ENCODE measurements around the gene TRIO. TPM values are rescaled to one million over a fixed set of nuclear protein-coding genes. Genes with fewer than 3 reads are reported as not detected.

TRIO gene
- total and polyA plus RNA-seq, 4 donors, result 22.0 to 374 (median 191) TPM

- no peak for DNase-seq
- Histone ChIP-seq H3K9me3 (ENCODE audit: control insufficient read depth, low read length) (no peaks in the 10 kb centered on the region), H3K27me3 (ENCODE audit: control insufficient read depth in 1 of 2, insufficient read depth in 2 of 2, low read length in 1 of 2) (no peaks in the 10 kb centered on the region), H3K4me1 (ENCODE audit: control insufficient read depth in 1 of 2, insufficient read depth in 2 of 2, low read length in 2 of 2) (no peaks in the 10 kb centered on the region), H3K36me3 (ENCODE audit: control insufficient read depth in 1 of 2, insufficient read depth in 2 of 2, low read length in 1 of 2) (no peaks in the 10 kb centered on the region), H3K27ac (ENCODE audit: low read depth in 1 of 2, low read length in 2 of 2) (no peak overlapping the region), H3K4me3 (ENCODE audit: low read length in 2 of 2) (no peak overlapping the region)
- ATAC-seq (ENCODE audit: low FRiP score), result no peak
- intact Hi-C loops (cut with DNase I), result no loop called here
Measured at GRCh38 chr5:14128079-14128478, 15.1 kb upstream of the TRIO start.

GRCh38 chr5:14129123-14129522 lies 14.0 kb upstream of the TRIO start:
- 87 to 93% methylated on average over 1 of the region's 1 CpG for WGBS, 2 donors
- ATAC-seq (ENCODE audit: low FRiP score), result no peak
- intact Hi-C loops (cut with DNase I), result no loop called here

GRCh38 chr5:14131855-14132503 lies 11.2 kb upstream of the TRIO start:
- H3K27me3 ChIP-seq (ENCODE audit: control insufficient read depth in 1 of 2, insufficient read depth in 2 of 2, low read length in 1 of 2), result no peaks in the 10 kb centered on the region
- WGBS, 2 donors, result 60 to 61% methylated on average over 6 of the region's 6 CpGs
- no peaks in the 10 kb centered on the region for H3K36me3 ChIP-seq (ENCODE audit: control insufficient read depth in 1 of 2, insufficient read depth in 2 of 2, low read length in 1 of 2)
- intact Hi-C loops (cut with DNase I), result no loop called here
- DNase-seq, result no peak
- H3K4me3 ChIP-seq (ENCODE audit: low read length in 2 of 2), result no peak overlapping the region
- no peak overlapping the region for H3K27ac ChIP-seq (ENCODE audit: low read depth in 1 of 2, low read length in 2 of 2)
- no peaks in the 10 kb centered on the region for H3K9me3 ChIP-seq (ENCODE audit: control insufficient read depth, low read length)
- peaks cover 0 to 2% of the 10 kb centered on the region in 2 donors for H3K4me1 ChIP-seq (ENCODE audit: control insufficient read depth in 1 of 2, insufficient read depth in 2 of 2, low read length in 2 of 2)
- no peak for ATAC-seq (ENCODE audit: low FRiP score)

More at GRCh38 chr5:14129123-14129522, 14.0 kb upstream of the TRIO start:
- no peaks in the 10 kb centered on the region for H3K4me1 ChIP-seq (ENCODE audit: control insufficient read depth in 1 of 2, insufficient read depth in 2 of 2, low read length in 2 of 2)
- H3K4me3 ChIP-seq (ENCODE audit: low read length in 2 of 2), result no peak overlapping the region
- no peaks in the 10 kb centered on the region for H3K36me3 ChIP-seq (ENCODE audit: control insufficient read depth in 1 of 2, insufficient read depth in 2 of 2, low read length in 1 of 2)
- no peaks in the 10 kb centered on the region for H3K27me3 ChIP-seq (ENCODE audit: control insufficient read depth in 1 of 2, insufficient read depth in 2 of 2, low read length in 1 of 2)
- H3K27ac ChIP-seq (ENCODE audit: low read depth in 1 of 2, low read length in 2 of 2), result no peak overlapping the region
- no peak for DNase-seq
- H3K9me3 ChIP-seq (ENCODE audit: control insufficient read depth, low read length), result no peaks in the 10 kb centered on the region

- intact Hi-C loops (cut with DNase I), result no loop called here
- H3K9me3 ChIP-seq (ENCODE audit: control insufficient read depth, low read length), result no peaks in the 10 kb centered on the region
- DNase-seq (no peak), ATAC-seq (ENCODE audit: low FRiP score) (no peak)
- no peak overlapping the region for H3K27ac ChIP-seq (ENCODE audit: low read depth in 1 of 2, low read length in 2 of 2)
- peaks cover 0 to 2% of the 10 kb centered on the region in 2 donors for H3K4me1 ChIP-seq (ENCODE audit: control insufficient read depth in 1 of 2, insufficient read depth in 2 of 2, low read length in 2 of 2)
- no peak overlapping the region for H3K4me3 ChIP-seq (ENCODE audit: low read length in 2 of 2)
- WGBS, 2 donors, result 90 to 92% methylated on average over 2 of the region's 2 CpGs
- no peaks in the 10 kb centered on the region for H3K27me3 ChIP-seq (ENCODE audit: control insufficient read depth in 1 of 2, insufficient read depth in 2 of 2, low read length in 1 of 2)
- H3K36me3 ChIP-seq (ENCODE audit: control insufficient read depth in 1 of 2, insufficient read depth in 2 of 2, low read length in 1 of 2), result no peaks in the 10 kb centered on the region
Measured at GRCh38 chr5:14133394-14133793, 9.7 kb upstream of the TRIO start.

- ATAC-seq (ENCODE audit: low FRiP score) (no peak), DNase-seq (no peak)
- 37 to 41% methylated on average over 1 of the region's 1 CpG for WGBS, 2 donors
- Histone ChIP-seq H3K9me3 (ENCODE audit: control insufficient read depth, low read length) (no peaks in the 10 kb centered on the region), H3K27me3 (ENCODE audit: control insufficient read depth in 1 of 2, insufficient read depth in 2 of 2, low read length in 1 of 2) (no peaks in the 10 kb centered on the region), H3K36me3 (ENCODE audit: control insufficient read depth in 1 of 2, insufficient read depth in 2 of 2, low read length in 1 of 2) (no peaks in the 10 kb centered on the region), H3K4me1 (ENCODE audit: control insufficient read depth in 1 of 2, insufficient read depth in 2 of 2, low read length in 2 of 2) (peaks cover 0 to 2% of the 10 kb centered on the region in 2 donors), H3K27ac (ENCODE audit: low read depth in 1 of 2, low read length in 2 of 2) (no peak overlapping the region), H3K4me3 (ENCODE audit: low read length in 2 of 2) (no peak overlapping the region)
- intact Hi-C loops (cut with DNase I), result no loop called here
Measured at GRCh38 chr5:14134083-14134482, 9.1 kb upstream of the TRIO start.

GRCh38 chr5:14134771-14135170 lies 8.4 kb upstream of the TRIO start:
- H3K36me3 ChIP-seq (ENCODE audit: control insufficient read depth in 1 of 2, insufficient read depth in 2 of 2, low read length in 1 of 2), result no peaks in the 10 kb centered on the region
- H3K27me3 ChIP-seq (ENCODE audit: control insufficient read depth in 1 of 2, insufficient read depth in 2 of 2, low read length in 1 of 2), result no peaks in the 10 kb centered on the region
- WGBS, 2 donors, result 88 to 96% methylated on average over 2 of the region's 2 CpGs
- H3K27ac ChIP-seq (ENCODE audit: low read depth in 1 of 2, low read length in 2 of 2), result no peak overlapping the region
- peaks cover 0 to 2% of the 10 kb centered on the region in 2 donors for H3K4me1 ChIP-seq (ENCODE audit: control insufficient read depth in 1 of 2, insufficient read depth in 2 of 2, low read length in 2 of 2)
- no peak overlapping the region for H3K4me3 ChIP-seq (ENCODE audit: low read length in 2 of 2)
- no peak for ATAC-seq (ENCODE audit: low FRiP score)
- no peaks in the 10 kb centered on the region for H3K9me3 ChIP-seq (ENCODE audit: control insufficient read depth, low read length)
- no peak for DNase-seq
- intact Hi-C loops (cut with DNase I), result no loop called here

GRCh38 chr5:14135621-14136020 lies 7.5 kb upstream of the TRIO start:
- intact Hi-C loops (cut with DNase I), result no loop called here
- no peak for ATAC-seq (ENCODE audit: low FRiP score)
- Histone ChIP-seq H3K4me3 (ENCODE audit: low read length in 2 of 2) (no peak overlapping the region), H3K4me1 (ENCODE audit: control insufficient read depth in 1 of 2, insufficient read depth in 2 of 2, low read length in 2 of 2) (peaks cover 0 to 2% of the 10 kb centered on the region in 2 donors), H3K9me3 (ENCODE audit: control insufficient read depth, low read length) (no peaks in the 10 kb centered on the region), H3K27ac (ENCODE audit: low read depth in 1 of 2, low read length in 2 of 2) (no peak overlapping the region), H3K27me3 (ENCODE audit: control insufficient read depth in 1 of 2, insufficient read depth in 2 of 2, low read length in 1 of 2) (no peaks in the 10 kb centered on the region), H3K36me3 (ENCODE audit: control insufficient read depth in 1 of 2, insufficient read depth in 2 of 2, low read length in 1 of 2) (no peaks in the 10 kb centered on the region)
- DNase-seq, result no peak
- WGBS, 2 donors, result 97 to 100% methylated on average over 1 of the region's 1 CpG

- no peak for ATAC-seq (ENCODE audit: low FRiP score)
- H3K36me3 ChIP-seq (ENCODE audit: control insufficient read depth in 1 of 2, insufficient read depth in 2 of 2, low read length in 1 of 2), result no peaks in the 10 kb centered on the region
- WGBS, 2 donors, result 41 to 51% methylated on average over 2 of the region's 2 CpGs
- no peak overlapping the region for H3K27ac ChIP-seq (ENCODE audit: low read depth in 1 of 2, low read length in 2 of 2)
- H3K4me3 ChIP-seq (ENCODE audit: low read length in 2 of 2), result no peak overlapping the region
- peaks cover 0 to 2% of the 10 kb centered on the region in 2 donors for H3K4me1 ChIP-seq (ENCODE audit: control insufficient read depth in 1 of 2, insufficient read depth in 2 of 2, low read length in 2 of 2)
- H3K27me3 ChIP-seq (ENCODE audit: control insufficient read depth in 1 of 2, insufficient read depth in 2 of 2, low read length in 1 of 2), result no peaks in the 10 kb centered on the region
- no peaks in the 10 kb centered on the region for H3K9me3 ChIP-seq (ENCODE audit: control insufficient read depth, low read length)
- intact Hi-C loops (cut with DNase I), result no loop called here
- DNase-seq, result no peak
Measured at GRCh38 chr5:14136228-14136627, 6.9 kb upstream of the TRIO start.

- Histone ChIP-seq H3K4me1 (ENCODE audit: control insufficient read depth in 1 of 2, insufficient read depth in 2 of 2, low read length in 2 of 2) (peaks cover 0 to 2% of the 10 kb centered on the region in 2 donors), H3K27me3 (ENCODE audit: control insufficient read depth in 1 of 2, insufficient read depth in 2 of 2, low read length in 1 of 2) (no peaks in the 10 kb centered on the region), H3K9me3 (ENCODE audit: control insufficient read depth, low read length) (no peaks in the 10 kb centered on the region), H3K27ac (ENCODE audit: low read depth in 1 of 2, low read length in 2 of 2) (no peak overlapping the region), H3K36me3 (ENCODE audit: control insufficient read depth in 1 of 2, insufficient read depth in 2 of 2, low read length in 1 of 2) (no peaks in the 10 kb centered on the region), H3K4me3 (ENCODE audit: low read length in 2 of 2) (no peak overlapping the region)
- WGBS, 2 donors, result 93 to 94% methylated on average over 11 of the region's 11 CpGs
- DNase-seq (no peak), ATAC-seq (ENCODE audit: low FRiP score) (no peak)
- intact Hi-C loops (cut with DNase I), result no loop called here
Measured at GRCh38 chr5:14138608-14139540, 4.3 kb upstream of the TRIO start.

Data from aorta (tissue), 5 donors.